Inferior parietal cortex (tissue), 1 donor: ENCODE results near the gene CPB1.
"Not testable (repeated sequence)": the region's sequence is repeated elsewhere in the genome, so short reads cannot be mapped to it uniquely, and the experiment has no call there.

Experiments used
- DNase-seq: peaks from one replicate; pipeline ENCODE4 v3.0.0-alpha.2; 2016; ENCODE audit errors: extremely low spot score

CPB1 gene

GRCh38 chr3:148827585-148827984 lies at the start of gene CPB1:
CPB1 (plus strand) TSS chr3:148827811; CDS start chr3:148827824, 13 bp downstream.
- no peak for DNase-seq

GRCh38 chr3:148778926-148779325 lies 48.7 kb upstream of the CPB1 start:
- no peak for DNase-seq

GRCh38 chr3:148785026-148785425 lies 42.6 kb upstream of the CPB1 start:
- DNase-seq: not testable (repeated sequence)

GRCh38 chr3:148786159-148786558 lies 41.5 kb upstream of the CPB1 start:
- not testable (repeated sequence) for DNase-seq

GRCh38 chr3:148789146-148789545 lies 38.5 kb upstream of the CPB1 start:
- peak; percentile 11 for DNase-seq

GRCh38 chr3:148789906-148790305 lies 37.7 kb upstream of the CPB1 start:
- DNase-seq: no peak

- DNase-seq: no peak
Observed at GRCh38 chr3:148790370-148790769, 37.2 kb upstream of the CPB1 start.

GRCh38 chr3:148790851-148791735 lies 36.5 kb upstream of the CPB1 start:
- DNase-seq: peak; percentile 80

- DNase-seq: no peak
Observed at GRCh38 chr3:148791920-148792319, 35.7 kb upstream of the CPB1 start.

- DNase-seq: no peak
Observed at GRCh38 chr3:148792516-148792915, 35.1 kb upstream of the CPB1 start.

- no peak for DNase-seq
Observed at GRCh38 chr3:148796799-148797198, 30.8 kb upstream of the CPB1 start.

- no peak for DNase-seq
Observed at GRCh38 chr3:148797795-148798194, 29.8 kb upstream of the CPB1 start.

GRCh38 chr3:148800414-148800813 lies 27.2 kb upstream of the CPB1 start:
- no peak for DNase-seq

- no peak for DNase-seq
Observed at GRCh38 chr3:148809835-148810234, 17.8 kb upstream of the CPB1 start.

GRCh38 chr3:148815316-148816110 lies 12.1 kb upstream of the CPB1 start:
- DNase-seq: peak; percentile 24

- no peak for DNase-seq
Observed at GRCh38 chr3:148816427-148816826, 11.2 kb upstream of the CPB1 start.

- DNase-seq: no peak
Observed at GRCh38 chr3:148816981-148817525, 10.6 kb upstream of the CPB1 start.

GRCh38 chr3:148820361-148821245 lies 7.0 kb upstream of the CPB1 start:
- DNase-seq: no peak

- no peak for DNase-seq
Observed at GRCh38 chr3:148823026-148823425, 4.6 kb upstream of the CPB1 start.

GRCh38 chr3:148825476-148825875 lies 2.1 kb upstream of the CPB1 start:
- no peak for DNase-seq

GRCh38 chr3:148828136-148828690 lies 602 bp downstream of the CPB1 start:
- no peak for DNase-seq
